Measurements from ENCODE around the gene ADARB1.

The ADARB1 gene

DNA sequence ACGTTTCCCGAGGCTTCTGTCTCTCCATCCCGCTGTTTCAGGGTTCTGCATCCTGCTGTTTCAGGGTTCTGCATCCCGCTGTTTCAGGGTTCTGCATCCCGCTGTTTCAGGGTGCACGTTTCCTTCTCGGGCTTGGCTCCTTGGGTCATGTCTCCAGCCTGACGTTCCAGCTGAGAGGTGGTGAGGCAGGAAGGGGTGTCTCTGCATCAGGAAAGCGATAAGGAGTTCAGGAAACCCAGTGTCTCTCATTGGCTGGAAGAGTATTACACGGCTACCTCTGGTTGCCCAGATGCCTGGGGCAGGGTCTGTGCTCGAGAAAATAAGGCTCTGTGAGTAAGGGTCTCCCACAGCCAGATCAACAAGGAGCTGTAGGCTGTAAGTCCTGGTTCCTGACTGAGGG lies 21.1 kb downstream of the ADARB1 start:
- no peak for DNase-seq (ENCODE audit: low spot score)

DNA sequence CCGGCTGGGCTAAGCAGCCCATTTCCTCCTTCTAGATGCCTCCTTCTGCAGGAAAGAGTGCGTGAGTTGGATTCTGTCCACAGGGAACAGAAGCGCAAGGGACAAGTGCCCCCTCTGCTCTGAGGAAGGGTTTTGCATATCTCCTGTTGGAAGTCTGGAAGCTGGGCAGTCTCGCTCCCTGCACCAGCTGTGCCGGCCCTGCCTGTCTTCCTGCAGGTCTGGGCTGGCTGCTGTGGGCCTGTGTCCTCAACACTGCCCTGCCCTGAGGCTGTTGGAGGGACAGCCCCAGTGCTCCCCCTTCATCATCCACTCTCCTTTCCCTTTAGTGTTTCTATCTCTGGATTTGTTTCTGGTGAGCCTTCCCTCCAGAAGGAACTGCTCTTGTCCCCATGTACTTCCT lies 21.8 kb downstream of the ADARB1 start:
- DNase-seq (ENCODE audit: low spot score) = no peak

DNA sequence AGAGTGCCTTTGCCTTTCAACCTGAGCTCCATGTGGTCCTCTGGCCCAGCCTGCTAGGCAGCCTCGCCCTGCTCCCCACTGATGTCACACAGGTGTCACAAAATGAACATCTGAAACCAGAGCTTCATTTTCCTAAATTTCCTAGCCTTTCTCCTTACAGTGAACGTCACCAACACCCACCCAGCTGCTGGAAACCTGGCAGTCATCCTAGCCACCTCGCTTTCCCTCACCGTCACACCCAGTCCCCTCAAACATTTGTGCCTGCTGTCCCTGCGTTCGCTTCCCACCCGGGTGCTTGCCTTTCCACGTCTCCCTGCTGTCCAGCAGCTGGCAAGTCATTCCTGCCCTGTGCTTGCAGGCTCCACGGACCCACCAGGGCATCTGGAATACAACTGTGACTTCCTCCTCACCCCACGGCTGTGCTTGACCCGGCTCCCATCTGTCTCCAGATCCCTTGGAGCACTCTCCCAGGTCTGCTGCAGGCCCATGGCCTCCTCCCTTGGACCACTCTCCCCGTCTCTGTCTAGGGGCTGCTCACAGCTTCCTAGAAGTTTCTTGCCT lies 23.5 kb downstream of the ADARB1 start:
- DNase-seq (ENCODE audit: low spot score) = no peak

DNA sequence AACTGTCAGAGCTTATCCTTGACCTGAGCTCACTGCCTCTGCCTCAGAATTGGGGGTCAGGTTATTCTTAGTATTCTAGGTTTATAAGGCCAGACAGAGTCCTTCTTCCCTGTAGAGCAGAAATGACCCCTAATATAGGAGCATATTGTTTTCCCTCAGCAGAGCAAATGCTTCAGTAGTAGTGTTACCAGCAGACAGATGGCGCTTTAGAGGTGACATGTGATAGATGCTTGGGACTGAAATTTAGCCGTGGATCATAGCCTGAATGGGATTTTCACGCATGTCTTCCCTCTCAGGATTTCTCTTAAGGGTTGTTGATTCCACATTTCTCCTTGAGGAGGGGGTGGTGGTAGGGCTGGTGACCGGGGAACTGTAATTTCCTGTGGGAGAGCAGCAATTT lies 24.5 kb downstream of the ADARB1 start:
- DNase-seq (ENCODE audit: low spot score) = no peak

DNA sequence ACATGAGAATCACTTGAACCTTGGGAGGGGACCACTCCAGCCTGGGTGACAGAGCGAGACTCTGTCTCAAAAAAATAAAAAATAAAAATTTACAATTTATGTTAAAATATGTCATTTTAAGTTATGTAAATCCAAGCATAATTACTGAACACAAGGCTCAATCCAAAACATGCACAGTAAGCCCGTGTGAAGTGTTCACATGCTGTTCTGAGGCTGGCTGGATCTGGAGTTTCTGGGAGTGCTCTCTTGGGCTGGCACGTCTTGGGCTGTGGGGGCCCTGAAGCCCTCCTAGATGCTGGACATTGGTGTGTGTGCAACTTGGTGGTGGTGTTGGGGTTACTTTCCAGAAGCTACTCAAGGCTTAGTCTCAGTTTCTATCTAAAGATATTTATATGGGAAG lies 25.2 kb downstream of the ADARB1 start:
- no peak for DNase-seq (ENCODE audit: low spot score)

DNA sequence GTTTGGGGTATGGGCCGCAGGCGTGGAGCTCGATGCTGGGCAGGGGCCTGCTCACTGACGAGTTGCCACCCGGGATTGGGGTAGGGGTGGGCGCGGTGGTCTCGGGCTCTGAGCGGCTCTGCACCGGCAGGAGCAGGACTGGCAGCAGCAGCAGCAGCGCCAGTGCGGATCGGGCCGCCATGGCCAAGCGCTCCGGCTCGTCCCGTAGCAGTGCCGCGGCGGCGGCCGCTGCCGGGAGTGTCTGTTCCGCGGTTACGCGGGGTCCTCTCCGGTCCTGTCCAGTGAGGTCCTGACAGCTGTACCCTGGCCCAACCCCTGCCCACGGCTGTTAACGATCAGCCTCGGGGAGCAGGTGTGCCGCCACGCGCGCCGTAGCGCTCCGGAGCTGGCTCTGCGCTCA lies 26.5 kb downstream of the ADARB1 start:
- no peak for DNase-seq (ENCODE audit: low spot score)

DNA sequence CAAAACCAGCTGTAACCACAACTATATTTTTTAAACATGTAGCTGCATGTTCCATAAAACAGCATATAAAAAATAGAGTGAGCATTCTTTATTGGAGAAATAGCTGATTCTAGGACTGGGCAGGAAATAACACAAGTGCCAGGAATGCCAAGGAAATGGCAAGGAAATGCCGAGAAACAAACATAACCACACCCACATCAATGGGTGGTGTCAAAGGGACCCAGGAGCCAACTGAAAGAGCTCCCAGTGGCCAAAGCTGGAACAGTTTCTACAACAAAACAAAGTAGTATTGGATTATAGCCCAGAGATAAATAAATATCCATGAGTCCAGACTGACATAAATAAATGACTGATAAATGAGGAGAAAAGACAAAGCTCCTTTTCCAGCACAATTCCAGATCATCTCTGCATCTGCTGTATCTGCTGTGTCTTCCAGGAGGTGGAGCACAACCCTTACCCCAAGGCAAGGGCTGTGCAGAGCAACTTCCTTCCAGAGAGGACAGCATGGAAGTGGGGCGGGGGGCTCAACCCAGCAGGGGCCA lies 28.1 kb downstream of the ADARB1 start:
- peak; percentile 52 for DNase-seq (ENCODE audit: low spot score)

DNA sequence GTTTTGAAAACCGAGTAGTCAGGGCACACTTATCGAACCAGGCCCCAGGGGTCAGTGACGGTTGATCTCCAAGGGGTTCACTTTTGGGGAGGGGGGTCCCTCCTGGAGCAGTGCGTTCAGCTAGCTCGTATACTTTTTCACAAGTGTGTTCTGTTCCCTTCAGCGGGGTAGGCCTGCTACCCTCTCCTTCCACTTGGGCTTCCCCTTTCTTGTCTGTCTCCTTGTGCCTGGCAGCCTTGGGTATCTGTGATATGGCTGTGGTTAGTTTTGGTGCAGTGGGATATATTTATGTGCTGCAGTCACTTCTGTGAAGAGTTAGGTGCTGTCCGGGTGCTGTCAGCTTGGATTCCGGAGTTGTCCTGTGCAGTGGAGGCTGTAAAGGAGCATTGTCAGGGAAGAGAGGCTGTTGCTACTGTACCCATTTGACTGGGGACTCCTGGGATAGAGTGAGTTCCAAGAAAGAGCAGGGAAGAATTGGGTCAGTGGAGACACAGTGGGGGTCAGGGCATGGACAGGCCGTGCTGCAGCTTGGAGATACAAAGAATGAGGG lies 29.7 kb downstream of the ADARB1 start:
- DNase-seq (ENCODE audit: low spot score) = no peak

DNA sequence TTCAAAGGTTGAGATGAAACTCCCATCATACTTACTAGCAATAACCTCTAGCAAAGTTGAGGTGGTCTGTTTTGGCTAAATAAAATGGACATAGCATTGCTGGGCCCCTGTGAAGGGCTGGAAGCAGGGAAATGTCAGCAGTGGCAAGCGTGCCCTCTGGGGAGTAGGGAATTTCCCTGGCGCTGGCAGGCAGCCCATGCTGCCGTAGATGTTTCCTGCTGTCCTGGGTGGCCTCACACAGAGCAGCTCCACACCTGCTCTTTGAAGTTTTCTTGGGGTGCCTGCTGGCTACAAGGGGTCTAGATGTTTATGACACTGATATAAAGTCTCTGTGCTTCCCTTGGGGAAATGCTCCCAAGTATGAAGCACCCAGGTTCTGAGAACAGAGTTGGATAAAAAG lies 30.2 kb downstream of the ADARB1 start:
- DNase-seq (ENCODE audit: low spot score) = peak; percentile 58

DNA sequence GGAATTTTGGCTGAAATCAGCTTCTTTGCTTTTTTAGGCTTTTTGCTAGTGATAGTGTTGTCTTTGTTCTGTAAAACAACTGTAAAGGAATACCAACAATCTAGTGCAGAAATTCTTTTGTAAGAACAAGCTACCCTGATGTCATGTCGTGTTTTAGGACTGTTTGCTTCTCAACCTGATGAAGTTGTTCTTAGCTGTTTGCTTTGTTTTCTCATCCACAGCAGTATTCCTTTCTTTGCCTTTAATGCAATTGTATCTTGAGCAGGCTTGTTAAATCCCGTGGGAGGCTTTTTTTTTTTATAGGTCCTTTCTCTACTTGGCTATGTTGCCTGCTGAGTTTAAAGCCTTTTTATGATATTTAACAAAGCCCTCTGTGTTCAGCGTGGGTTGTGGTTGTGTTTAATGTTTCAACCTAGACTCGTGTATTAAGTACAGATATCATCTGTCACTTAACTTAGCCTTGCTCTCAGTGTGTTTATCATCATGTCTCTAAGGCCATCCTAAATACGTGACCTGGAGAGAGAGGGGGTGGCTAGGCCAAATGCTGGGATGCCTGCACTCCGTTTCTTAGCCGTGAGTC lies 31.6 kb downstream of the ADARB1 start:
- no peak for DNase-seq (ENCODE audit: low spot score)

DNA sequence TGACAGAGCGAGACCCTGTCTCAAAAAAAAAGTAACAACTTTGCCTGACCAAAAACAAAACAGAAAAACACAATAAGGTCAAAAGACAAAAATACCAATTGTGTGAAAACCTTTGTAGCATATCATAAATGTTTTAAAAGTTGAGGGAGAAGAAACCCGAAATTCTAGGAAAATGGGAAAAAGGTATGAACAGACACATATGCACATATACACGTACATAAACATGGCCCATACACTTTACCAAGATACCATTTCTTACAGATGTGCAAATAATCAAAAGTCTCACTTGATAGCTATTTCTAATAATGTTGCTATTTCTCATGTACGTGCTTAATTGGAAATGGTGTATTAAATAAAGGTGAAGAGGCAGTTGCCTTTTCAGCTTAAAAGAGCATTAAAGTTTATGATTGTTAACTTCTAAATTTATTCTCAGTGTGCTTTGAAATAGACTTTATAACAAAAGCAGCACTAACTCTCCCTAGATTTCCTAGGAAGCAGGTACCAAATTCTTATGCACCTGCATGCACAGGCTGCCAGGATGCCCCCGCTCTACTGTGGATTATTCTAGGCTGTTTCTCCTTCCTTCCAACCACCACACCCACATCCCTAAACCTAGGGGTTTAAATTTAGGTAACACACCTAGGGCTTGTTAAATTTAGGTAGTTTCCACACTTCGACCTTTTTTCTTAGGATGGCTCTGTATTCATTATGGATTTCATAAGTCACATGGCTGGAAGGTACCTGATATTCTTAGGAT lies 33.8 kb downstream of the ADARB1 start:
- no peak for DNase-seq (ENCODE audit: low spot score)

DNA sequence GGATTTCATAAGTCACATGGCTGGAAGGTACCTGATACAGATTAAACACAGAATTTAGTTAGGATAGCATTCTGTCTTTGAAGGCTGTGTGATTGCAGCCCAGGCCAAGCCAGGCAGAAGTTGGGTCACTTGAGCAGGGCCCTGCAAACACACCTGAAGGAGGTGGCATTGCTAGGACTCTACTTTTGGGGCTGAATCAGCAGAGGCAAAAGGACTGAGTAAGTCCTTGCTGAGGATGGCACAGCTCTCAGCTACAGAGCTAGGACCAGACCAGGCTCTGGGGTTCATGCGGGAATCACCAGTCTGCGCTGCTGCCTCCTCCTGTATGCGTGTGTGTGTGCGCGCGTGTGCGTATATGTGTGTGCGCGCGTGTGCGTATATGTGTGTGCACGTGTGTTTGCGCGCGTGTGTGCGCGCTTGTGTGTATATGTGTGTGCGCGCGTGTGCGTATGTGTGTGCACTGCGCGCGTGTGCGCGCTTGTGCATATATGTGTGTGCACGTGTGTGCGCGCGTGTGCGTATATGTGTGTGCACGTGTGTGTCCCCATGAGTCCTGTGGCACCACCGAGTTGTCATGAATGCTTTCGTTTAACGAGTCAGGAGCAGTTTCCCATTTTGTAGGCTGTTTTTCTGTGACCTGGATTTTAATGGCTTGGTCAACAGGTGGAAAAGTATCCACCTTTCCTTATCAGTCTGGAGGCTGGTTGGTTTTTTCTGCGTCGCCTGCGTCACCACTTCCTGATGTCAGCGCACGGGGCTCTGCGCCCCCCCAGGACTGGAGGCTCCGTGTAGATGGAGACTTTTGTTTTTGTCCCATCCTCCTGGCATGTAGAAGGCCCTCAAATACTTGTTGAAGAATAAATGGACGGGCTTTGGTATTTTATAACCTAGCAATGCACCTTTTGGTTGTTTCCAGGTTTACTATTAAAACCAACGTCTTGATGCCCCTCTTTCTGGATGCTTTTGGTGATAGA lies 34.7 kb downstream of the ADARB1 start:
- no peak for DNase-seq (ENCODE audit: low spot score)

DNA sequence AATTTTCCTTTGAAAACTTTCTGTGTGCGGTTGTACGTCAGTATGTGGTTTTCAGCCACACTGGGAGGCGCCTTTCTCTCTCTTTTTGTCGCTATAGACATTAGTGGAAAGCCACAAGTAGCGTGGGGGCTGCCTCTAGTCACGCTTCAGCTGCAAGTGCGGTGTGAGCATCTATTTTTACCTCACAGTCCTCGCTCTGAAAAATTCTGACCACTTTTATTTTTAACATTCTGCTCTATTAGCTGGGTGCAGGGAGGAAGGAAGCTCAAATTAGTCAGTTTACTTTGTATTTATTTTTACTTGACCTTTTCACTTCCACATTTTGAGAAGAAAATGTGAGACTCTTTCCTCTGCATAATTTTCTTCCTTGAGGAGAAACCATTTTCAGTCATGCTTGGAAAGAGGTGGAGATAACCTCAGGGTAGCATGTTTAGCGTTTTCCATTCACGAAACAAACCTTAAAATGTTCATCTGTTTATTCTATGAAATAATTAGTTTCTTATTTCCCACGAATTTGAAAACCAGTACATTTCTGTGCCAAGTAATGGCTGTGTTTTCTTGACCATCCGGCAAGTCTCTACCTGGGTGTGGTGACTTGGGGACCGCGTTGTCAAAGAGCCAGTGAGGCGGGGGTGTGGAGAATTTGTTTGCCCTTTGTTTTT lies 35.6 kb downstream of the ADARB1 start:
- DNase-seq (ENCODE audit: low spot score) = peak; percentile 13

DNA sequence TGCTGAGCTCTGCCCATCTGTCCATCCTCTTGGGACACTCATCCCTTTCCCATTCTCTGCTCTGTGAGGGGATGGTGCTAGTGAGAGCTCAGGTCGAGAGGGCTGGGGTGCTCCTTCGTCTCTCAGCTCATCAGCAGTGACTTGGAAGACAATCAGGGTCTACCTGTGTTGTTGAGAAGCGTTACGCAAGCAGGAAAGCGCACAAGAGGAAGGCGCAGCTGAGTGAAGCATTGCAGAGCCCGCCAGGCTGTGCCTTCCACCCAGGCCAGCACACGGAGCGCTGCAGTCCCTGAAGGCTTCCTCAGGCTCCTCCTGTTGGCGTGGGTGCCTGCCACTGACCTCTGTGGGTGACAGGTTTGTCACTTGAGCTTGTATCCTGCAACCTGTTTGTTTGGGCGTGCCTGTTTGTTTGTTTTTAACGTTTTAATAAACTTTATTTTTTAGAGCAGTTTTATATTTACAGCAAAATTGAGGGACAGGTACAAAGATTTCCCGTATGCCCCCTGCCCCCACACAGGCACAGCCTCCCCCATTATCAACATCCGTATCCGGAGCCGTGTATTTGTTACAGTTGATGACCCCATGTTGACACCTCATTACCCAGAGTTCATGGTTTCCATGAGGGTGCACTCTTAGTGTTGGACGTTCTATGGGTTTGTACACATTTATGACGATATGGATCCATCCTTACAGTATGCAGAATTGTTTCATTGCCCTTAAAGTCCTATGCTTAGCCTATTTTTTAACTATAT lies 36.7 kb downstream of the ADARB1 start:
- DNase-seq (ENCODE audit: low spot score) = no peak

DNA sequence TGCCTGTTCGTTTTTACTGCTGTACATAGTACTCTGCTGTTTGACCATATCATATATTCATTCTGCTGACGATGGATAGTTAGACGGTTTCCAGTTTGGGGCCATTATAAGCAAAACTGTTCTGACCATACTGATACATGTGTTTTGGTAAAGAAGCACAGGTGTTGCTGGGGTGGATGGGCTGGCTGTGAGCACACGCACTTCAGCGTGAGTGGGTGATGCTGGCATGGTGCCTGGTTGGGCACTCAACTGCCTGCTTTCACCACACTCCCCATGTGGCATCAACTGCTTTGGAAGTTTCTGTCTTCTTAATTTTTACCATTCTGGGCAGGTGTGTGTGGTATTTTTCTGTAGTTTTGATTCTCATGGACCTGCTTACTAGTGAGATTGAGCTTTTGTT lies 37.3 kb downstream of the ADARB1 start:
- no peak for DNase-seq (ENCODE audit: low spot score)

DNA sequence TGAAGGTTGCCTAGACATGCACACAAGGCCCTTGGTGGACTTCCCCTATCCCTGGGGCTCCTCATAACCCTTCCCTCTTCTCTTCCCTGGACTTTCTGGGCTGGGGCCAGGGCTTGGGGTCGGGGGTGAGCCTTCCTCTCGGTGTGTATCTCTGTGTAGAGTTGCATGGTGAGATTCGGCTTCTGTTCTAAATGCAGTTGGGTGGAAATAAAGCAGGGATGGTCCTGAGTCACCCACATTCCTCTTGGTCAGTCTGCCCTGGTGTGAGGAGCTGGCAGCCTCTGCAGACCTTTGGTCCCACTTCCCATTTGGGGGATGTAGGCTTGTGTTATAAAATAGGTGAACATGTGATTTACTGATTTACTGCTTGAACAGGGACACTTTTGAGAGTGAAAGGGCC lies 38.0 kb downstream of the ADARB1 start:
- DNase-seq (ENCODE audit: low spot score) = peak; percentile 68

DNA sequence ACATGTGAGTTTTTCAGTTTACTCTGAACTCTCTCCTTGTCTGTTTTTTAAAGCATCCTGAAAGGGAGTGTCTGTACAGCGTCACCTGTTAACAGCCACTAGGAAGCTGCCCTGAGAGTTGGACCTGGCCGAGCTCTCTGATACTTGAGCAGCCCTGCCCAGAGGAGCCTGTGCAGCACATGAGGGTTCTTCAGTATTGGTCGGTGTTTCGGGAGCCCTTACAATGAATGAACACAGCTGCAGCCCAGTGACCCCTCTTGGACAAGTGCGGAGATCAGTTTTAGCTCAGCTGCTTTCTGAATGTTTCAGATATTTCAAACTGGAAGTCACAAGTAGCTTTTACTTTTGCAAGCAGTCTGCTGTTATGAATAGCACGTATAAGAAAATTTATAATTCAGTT lies 39.2 kb downstream of the ADARB1 start:
- no peak for DNase-seq (ENCODE audit: low spot score)

DNA sequence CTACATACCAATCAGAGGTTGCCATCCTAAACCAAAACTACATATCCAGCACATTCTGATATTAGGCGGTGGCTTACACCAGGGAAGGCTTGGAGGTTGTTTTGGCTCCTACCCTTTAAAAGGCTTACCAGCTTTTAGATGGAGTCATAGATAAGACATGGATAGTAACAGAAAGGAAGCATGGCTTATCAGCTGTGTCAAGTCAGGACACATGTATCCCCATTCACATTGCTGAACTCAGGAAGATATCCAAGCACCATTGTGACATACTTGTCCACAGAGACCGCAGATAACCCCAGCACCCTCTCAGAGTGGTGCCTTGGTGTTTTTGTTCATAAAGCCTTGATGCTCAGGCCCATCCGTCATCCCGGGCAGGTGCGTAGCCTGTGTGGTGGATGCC lies 39.7 kb downstream of the ADARB1 start:
- DNase-seq (ENCODE audit: low spot score) = no peak

DNA sequence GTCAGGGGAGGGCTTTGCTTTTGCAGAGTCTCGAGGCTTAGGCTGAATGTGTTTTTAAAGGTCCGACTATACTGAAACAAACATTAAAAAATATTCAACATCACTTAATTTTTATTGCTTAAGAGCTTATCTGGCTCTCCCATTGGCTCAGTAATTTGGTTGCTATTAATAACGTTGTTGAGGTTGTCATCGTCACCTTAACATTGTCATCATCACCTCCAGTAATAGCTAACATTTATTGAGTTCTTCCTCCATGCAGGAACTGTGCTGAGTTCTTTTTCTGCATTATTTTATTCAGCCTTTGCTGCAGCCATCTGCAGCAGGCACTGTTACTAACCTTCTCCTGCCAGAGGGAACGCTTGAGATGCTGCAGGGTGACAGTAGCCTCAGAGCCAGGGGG lies 40.1 kb downstream of the ADARB1 start:
- DNase-seq (ENCODE audit: low spot score) = no peak

DNA sequence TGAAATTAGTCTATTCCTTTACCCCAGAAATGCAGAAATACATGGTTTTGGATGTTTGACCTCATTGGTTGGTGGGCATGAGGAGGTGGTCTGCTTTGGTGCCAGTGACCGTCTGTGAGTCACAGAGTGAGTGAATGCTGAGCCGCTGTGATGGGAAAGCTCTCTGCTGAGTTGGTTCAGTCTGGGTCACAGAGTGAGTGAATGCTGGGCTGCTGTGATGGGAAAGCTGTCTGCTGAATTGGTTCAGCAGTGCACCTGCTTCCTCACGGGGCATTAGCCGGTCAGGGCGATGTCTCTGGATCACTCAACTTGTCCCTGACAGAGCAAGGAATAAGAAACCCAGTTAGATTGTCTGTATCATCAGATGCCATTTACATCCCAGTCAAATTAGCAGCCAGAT lies 40.8 kb downstream of the ADARB1 start:
- DNase-seq (ENCODE audit: low spot score) = no peak

DNA sequence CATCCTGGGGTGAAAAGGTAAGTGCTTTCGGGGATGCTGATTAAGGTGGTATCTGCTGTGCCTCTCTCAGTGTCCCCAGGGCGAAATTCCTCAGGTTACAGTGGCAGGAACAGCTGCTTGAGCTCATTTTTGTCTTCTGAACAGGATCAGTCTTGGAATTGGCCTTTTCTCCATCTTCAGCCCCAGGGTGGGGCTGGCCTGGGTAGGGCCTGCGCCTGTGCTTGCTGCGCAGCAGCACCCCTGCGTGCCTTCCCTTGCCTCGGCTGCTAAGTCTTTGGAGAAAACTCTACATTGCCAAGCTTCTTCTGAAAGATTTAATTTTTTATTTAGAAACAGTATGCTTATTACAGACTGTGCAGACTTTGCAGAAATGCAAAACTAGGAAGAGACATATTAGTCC lies 41.7 kb downstream of the ADARB1 start:
- no peak for DNase-seq (ENCODE audit: low spot score)
